ENCODE data around the gene TIMM50. TPM values are rescaled to one million over a fixed set of nuclear protein-coding genes. Genes with fewer than 3 reads are reported as not detected.
"Not testable (repeated sequence)": the region's sequence is repeated elsewhere in the genome, so short reads cannot be mapped to it uniquely, and the experiment has no call there.

Gene TIMM50
- total RNA-seq, 1 donor: 42.3 TPM

DNA sequence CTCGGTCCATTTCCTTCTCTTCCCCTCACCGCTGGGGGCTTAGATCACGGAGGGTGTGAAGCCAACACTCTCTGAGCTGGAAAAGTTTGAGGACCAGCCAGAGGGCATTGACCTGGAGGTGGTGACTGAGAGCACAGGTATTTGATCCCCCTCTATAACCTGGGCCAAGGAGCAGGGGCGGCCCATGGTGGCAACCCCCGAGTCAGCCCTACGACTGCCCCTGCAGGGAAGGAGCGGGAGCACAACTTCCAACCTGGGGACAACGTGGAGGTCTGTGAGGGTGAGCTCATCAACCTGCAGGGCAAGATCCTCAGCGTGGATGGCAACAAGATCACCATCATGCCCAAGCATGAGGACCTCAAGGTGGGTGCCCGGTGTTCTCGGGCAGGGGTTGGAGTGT lies 11.6 kb upstream of the TIMM50 start:
- no peak for DNase-seq (ENCODE audit: low read depth in 2 of 3, low spot score in 2 of 3)

DNA sequence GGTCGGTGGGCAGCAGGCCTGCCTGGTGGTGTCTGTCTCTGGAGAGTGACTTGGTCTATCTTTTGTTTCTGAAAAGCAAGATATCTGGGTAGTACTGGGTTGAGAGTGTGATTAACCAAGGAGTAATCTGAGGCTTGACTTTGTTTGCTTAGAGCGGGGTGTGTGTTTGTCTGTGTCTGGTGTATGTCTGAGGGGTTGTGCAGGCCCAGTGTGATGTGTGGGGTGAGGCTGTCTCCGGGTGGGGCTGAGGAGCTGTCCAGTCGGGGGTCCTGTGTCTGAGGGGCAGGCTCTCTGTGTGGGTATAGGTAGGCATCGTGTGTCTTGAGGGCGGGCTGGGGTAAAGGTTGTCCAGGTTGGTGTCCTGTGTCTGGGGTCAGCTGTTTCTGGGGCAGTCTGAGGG lies 11.1 kb upstream of the TIMM50 start:
- DNase-seq (ENCODE audit: low read depth in 2 of 3, low spot score in 2 of 3): no peak

DNA sequence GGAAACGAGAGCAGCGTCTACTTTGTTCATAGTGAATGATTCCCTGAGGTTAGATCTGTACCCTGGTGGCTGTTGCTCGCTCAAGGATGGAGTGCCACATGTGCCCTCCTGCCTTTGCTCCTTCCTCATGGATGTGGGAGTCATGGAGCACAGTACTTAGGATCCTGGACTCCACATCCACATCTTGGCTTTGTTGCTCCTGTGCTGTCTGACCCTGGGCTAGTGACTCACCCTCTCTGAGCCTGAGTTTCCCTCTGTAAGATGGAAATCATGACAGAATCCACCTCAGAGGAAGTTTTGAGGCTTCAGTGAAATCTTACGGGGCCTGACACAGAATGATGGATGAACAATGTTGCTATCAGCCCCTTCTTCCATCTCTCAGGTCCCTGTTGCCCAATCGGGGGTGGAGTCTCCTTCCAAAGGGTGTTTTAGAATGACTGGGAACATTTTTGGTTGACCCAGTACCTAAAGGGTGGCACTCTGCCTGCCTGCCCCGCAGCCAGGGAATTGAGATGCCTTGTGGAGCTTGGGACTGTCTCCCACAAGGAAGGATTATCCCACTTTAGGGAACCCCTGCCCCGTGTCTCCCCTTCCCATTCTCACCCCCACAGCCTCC lies 9.8 kb upstream of the TIMM50 start:
- DNase-seq (ENCODE audit: low read depth in 2 of 3, low spot score in 2 of 3): no peak

DNA sequence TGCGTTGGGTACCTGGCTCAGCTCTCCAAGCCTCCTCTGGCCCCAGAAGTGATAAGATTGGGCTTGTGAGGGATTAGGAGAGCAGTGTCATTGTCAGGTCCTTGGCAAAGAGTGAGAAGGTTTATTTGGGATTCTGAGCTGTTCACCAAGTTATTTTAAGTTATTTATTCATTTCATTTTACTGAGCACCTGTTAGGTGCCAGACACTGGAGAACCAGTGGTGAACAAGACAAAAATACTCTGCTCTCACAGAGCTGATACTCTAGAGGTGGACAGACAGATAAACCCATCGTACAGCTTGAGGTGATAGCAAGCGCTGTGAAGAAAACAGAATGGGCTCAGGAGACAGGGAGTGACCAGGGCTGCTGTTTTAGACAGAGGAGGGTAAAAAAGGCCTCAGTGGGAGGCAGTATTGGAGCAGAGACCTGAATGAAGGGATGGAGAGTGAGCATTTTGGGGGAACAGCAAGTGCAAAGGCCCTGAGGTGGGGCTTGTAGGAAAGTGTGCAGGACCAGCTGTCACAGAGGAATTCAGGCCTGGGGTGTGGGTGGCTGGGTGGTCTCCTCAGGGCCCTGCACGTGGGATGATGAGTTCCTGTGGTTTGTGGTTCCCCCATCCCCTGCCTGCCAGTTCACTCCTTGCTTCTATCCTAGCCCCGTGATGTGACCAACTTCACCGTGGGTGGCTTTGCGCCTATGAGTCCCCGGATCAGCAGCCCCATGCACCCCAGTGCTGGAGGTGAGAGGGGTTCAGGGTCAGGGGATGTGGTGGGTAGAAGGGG lies 8.7 kb upstream of the TIMM50 start:
- no peak for DNase-seq (ENCODE audit: low read depth in 2 of 3, low spot score in 2 of 3)

DNA sequence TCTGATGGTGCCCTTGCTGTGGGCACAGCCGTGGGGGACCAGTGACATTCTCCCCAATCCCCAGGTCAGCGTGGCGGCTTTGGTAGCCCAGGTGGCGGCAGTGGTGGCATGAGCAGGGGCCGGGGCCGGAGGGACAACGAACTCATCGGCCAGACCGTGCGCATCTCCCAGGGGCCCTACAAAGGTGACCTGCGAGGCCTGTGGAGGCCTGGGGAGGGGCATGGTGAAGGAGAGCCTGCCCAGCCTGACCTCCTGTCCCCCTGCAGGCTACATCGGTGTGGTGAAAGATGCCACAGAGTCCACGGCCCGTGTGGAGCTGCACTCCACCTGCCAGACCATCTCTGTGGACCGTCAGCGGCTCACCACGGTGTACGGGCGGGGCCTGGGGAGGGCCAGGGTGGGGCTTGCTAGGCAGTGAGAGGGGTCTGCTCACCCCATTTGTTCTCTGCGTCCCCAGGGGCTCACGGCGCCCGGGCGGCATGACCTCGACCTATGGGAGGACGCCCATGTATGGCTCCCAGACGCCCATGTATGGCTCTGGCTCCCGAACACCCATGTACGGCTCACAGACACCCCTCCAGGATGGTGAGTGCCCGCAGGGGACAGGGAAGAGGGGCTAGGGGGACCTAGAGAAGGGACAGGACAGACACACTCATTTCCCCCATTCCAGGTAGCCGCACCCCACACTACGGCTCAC lies 7.7 kb upstream of the TIMM50 start:
- no peak for DNase-seq (ENCODE audit: low read depth in 2 of 3, low spot score in 2 of 3)

DNA sequence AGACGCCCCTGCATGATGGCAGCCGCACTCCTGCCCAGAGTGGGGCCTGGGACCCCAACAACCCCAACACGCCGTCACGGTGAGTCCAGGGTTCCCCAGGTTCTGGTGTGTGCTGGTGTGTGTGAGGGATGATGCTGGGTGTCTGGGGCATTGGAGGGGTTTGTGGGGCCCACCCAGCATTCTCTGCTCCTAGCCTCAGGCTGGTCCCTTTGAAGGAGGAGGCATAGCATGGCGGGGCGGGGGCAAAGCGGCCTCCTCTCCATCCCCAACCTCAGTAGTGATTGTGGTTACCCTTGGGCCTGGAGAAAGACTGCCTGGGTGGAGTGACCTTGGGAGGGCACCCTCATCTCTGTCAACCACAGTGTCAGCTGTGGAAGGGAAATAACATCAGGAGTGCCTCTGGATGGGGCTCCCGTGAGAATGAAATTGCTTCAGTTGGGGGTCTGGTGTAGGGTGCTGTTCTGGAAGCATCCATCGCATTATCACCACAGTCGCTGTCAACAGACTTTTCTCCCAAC lies 7.1 kb upstream of the TIMM50 start:
- no peak for DNase-seq (ENCODE audit: low read depth in 2 of 3, low spot score in 2 of 3)

DNA sequence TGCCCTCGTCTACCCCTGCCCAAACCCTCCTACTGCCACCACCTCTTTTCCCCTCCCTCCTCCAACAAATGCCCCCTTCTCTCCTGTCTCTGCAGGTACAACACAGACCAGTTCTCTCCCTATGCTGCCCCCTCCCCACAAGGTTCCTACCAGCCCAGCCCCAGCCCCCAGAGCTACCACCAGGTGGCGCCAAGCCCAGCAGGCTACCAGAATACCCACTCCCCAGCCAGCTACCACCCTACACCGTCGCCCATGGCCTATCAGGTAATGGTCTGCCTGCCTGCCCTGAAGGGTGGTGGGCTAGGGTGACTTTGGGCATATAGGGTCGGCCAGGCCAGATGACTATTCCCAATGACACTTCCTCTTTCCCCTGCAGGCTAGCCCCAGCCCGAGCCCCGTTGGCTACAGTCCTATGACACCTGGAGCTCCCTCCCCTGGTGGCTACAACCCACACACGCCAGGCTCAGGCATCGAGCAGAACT lies 6.5 kb upstream of the TIMM50 start:
- peak; percentile 54 to 73 (median 64) for DNase-seq (ENCODE audit: low read depth in 2 of 3, low spot score in 2 of 3)

DNA sequence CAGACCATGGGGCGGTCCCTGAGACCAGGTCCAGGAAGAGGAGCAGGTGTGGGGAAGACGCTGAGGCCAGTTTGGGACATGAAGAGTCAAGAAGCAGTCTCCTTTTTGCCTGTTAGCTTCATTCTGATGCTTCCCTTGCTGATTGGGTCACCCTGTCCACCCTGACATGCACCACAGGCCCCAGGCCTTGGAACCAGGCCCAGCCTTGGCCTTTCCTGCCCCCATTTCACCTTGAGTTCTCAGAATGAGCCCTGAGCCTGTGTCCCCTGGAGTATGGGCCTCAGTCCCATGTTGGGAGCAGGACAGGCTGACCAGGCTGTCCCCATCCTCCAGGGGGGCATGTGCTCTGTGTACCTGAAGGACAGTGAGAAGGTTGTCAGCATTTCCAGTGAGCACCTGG lies 4.9 kb upstream of the TIMM50 start:
- no peak for DNase-seq (ENCODE audit: low read depth in 2 of 3, low spot score in 2 of 3)

DNA sequence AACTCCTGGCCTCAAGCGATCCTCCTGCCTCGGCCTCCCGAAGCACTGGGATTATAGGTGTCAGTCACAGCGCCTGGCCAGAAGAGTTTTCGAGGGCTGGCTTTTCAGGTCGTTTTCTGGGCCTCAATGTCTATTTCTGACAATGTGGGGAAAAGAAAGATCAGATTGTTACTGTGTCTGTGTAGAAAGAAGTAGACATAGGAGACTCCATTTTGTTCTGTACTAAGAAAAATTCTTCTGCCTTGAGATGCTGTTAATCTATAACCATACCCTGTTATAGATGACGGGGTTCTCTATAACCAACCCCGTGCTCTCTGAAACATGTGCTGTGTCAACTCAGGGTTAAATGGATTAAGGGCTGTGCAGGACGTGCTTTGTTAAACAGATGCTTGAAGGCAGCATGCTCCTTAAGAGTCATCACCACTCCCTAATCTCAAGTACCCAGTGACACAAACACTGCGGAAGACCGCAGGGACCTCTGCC lies 1.3 kb upstream of the TIMM50 start:
- DNase-seq (ENCODE audit: low read depth in 2 of 3, low spot score in 2 of 3): not testable (repeated sequence)

DNA sequence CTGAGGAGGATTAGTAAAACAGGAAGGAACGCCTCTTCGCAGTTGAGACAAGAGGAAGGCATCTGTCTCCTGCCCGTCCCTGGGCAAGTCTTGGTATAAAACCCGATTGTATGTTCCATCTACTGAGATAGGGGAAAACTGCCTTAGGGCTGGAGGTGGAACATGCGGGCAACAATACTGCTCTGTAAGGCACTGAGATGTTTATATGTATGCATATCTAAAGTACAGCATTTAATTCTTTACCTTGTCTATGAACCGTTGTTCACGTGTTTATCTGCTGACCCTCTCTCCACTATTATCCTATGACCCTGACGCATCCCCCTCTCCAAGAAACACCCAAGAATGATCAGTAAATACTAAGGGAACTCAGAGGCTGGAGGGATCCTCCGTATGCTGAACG lies 722 bp upstream of the TIMM50 start:
- DNase-seq (ENCODE audit: low read depth in 2 of 3, low spot score in 2 of 3): no peak

DNA sequence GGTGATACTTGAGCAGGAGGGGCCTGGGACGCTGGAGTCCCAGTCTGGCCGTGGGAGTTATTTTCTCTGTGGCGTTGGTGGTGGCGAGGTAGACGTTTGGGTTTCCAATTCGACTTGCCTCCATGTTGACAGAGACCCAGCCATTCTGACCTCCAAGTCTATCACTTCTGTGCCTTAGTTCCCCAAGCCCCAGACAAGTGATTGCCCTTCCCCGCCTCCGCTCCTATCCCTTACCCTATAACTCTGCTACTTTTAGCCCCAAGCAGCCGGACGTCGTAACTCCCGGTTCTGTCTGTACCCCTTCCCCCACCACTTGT lies 549 bp downstream of the TIMM50 start:
- DNase-seq (ENCODE audit: low read depth in 2 of 3, low spot score in 2 of 3): peak in 1 of 3 donors; percentile 10

DNA sequence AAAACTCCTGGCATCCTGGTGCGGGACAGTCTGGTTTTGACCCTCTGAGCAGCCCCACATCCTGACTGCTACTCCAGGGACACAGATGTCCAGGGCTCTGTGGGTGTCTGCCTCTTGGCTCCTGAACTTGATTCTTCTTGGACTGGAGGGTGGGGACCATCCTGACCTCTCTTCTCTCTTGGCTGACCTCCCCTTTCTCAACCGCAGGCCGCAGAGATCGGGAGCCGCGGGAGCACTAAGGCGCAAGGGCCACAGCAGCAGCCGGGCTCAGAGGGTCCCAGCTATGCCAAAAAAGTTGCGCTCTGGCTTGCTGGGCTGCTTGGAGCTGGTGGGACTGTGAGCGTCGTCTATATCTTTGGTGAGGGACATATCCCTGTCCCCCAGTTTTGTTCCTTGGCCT lies 1.0 kb downstream of the TIMM50 start:
- no peak for DNase-seq (ENCODE audit: low read depth in 2 of 3, low spot score in 2 of 3)

DNA sequence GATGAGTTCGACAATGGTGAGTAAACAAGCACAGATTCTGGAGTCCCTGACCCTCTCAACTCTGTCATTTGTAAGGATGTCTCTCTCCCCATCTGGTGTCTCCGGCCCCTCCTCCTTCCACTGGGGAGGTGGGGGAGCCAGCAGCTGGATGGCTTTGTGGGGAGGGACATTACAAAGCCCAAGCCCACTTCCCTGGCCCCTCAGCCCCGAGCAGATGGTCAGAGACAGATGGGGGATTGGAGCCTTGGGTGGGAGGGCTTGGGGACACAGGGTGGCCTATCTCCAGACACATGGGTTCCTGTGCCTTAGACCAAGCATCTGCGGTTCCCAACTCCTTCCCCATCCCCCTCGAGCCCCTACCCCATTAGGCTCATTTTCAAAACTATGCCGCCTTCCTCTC lies 2.5 kb downstream of the TIMM50 start:
- DNase-seq (ENCODE audit: low read depth in 2 of 3, low spot score in 2 of 3): no peak

DNA sequence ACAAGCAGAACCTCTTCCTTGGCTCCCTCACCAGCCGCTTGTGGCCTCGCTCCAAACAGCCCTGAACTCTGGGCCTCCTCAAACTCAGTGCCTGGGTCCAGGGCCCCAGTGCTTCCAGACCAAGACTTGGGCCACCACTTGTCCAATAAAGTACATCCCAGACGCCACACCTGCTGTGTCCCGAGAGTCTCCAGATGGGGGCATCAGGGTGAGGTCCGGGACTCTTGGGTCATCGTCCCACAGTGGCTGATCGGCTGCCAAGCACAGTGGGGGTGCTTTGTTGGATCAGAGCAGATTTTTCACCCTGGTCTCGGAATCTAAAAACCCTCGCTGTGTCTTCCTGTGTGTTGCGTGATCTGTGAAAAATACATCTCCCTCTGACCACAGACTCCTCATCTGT lies 9.1 kb downstream of the TIMM50 start:
- DNase-seq (ENCODE audit: low read depth in 2 of 3, low spot score in 2 of 3): no peak

DNA sequence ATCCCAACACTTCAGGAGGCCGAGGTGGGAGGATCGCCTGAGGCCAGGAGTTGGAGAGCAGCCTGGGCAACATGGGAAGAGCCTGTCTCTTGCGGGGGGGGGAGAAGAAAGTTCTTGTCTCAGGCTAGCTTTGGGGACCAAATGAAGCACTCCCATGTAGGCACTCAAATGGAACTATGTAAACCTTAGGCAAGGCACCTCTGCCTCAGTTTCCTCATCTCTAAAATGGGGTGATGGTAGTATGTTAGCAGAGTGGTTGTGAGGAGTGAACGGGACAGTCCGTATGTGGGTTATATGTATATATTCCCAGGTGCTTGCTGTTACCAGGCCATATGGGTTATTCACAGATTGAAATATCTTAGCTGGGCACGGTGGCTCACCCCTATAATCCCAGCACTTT lies 11.6 kb downstream of the TIMM50 start:
- DNase-seq (ENCODE audit: low read depth in 2 of 3, low spot score in 2 of 3): no peak

DNA sequence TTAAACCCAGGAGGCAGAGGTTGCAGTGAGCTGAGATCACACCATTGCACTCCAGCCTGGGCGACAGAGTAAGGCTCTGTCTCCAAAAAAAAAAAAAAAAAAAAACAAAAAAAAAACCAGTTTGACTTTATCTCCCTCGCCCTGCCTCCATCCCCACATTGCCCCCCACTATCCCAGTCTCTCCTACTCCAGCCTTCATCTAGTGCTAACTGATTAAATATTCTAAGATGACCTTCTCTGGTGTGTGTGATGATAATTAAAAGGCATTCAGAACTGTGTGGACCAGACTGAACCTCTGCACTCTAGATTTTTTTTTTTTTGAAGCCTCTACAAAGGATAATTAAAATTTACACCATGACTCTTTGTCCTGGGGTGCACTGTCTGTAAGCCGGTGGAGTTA lies 12.2 kb downstream of the TIMM50 start:
- no peak for DNase-seq (ENCODE audit: low read depth in 2 of 3, low spot score in 2 of 3)

DNA sequence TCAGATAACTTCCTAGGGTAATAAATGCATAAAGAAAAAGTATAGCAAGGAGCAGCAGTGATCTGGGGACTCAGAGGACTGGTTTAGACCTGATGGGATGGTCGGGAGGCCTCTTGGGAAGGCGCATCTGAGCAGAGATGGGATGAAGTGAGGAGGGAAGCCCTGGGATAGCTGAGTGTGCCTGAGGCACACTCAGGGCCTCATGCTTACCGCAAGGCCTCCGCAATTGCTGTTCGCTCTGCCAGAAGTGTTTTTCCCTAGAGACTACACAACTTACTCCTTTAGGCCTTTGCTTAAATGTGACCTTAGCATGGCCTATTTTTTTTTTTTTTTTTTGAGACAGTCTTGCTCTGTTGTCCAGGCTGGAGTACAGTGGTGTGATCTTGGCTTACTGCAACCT lies 14.0 kb downstream of the TIMM50 start:
- no peak for DNase-seq (ENCODE audit: low read depth in 2 of 3, low spot score in 2 of 3)

DNA sequence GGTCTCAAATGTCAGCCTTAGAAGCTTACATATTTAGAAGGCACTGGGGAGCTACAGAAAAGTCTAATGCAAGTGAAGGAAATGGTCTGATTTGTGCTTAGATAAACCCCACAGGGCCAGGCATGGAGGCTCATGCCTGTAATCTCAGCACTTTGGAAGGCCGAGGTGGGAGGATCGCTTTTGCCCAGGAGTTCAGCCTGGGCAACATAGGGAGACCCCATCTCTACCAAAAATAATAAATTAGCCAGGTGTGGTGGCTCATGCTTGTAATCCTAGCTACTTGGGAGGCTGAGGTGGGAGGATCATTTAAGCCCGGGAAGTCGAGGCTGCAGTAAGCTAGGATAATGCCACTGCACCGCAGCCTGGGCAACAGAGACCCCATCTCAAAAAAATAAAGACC lies 15.4 kb downstream of the TIMM50 start:
- DNase-seq (ENCODE audit: low read depth in 2 of 3, low spot score in 2 of 3): no peak

DNA sequence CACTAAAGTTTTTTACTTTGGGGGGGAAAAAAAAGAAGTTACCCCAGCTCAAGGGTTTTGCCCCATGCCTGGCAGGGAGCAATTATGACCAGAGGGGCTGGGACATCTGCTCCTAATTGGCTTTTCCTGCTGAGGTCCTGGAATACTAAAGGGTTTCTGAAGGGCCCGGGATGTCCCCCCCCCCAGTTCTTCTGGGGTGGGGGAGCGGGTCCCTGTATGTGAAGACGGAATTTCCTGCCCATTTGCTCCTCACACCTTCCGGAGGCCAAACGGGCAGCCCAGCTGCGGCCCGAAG lies 17.0 kb downstream of the TIMM50 start:
- no peak for DNase-seq (ENCODE audit: low read depth in 2 of 3, low spot score in 2 of 3)

DNA sequence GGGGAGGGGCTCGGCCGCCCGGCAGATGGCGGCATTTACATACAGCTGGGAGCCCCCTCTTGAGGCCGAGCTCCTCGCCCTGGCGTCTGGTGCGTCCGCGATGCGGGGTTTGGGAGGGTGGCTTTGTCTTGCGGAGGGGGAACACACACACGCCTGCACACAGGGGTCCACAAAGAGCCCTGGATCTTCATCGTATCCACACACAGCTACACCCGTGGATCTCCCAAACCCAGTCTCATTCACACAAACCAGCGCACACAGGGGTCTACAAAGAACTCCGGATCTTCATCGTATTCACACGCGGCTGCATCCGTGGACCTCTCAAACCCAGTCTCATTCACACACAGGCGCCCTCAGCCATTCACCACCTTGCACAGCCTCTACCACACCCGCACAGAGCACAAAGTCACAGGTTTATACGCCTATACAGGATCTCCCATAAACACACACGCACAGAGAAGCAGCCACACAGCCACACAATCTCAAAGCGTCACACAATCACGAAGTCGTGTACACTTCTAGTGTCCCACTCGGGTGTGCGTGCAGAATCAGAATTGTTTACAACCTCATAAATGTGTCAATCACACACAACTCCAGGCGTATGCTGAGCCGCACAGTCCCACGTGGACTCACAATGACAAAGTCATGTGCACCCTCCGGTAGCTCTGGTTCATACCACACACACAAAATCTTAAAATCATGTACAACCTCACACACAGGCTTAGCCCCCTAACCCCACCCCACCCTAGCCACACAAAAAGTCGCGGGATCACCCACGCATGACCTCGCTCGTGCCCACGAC lies 17.6 kb downstream of the TIMM50 start:
- peak in 2 of 3 donors; percentile 50 to 59 for DNase-seq (ENCODE audit: low read depth in 2 of 3, low spot score in 2 of 3)

All from hematopoietic multipotent progenitor cell (in vitro differentiated cells).